Osteoblast (primary cell): ENCODE measurements around the gene PUM2. TPM values are rescaled to one million over a fixed set of nuclear protein-coding genes. Genes with fewer than 3 reads are reported as not detected.

ENCODE experiments used
- DNase-seq: peaks from one replicate; pipeline ENCODE4 v3.0.0; 2011; ENCODE audit warnings: low spot score, mixed read lengths; ENCODE audit not compliant: insufficient read length; ENCODE audit errors: missing footprints
- H2AFZ ChIP-seq: 2 replicates; pipeline ENCODE4 v1.6.0; 2011; ENCODE audit warnings: mild to moderate bottlenecking, low read length
- H3K27ac ChIP-seq: 2 replicates; pipeline ENCODE4 v1.5.1; 2011; ENCODE audit warnings: mild to moderate bottlenecking, low read depth, low read length, moderate library complexity
- H3K27me3 ChIP-seq: 2 replicates; pipeline ENCODE4 v1.6.0; 2012; ENCODE audit warnings: mild to moderate bottlenecking, control low read depth, inconsistent platforms, low read length, moderate library complexity; ENCODE audit not compliant: insufficient read depth
- H3K36me3 ChIP-seq: 2 replicates; pipeline ENCODE4 v1.5.1; 2011; ENCODE audit warnings: mild to moderate bottlenecking, low read length, control low read depth, moderate library complexity; ENCODE audit not compliant: insufficient read depth
- H3K4me1 ChIP-seq: 2 replicates; pipeline ENCODE4 v1.5.1; 2011; ENCODE audit warnings: mild to moderate bottlenecking, low read length, control low read depth, moderate library complexity; ENCODE audit not compliant: insufficient read depth
- H3K4me2 ChIP-seq: 2 replicates; pipeline ENCODE4 v1.6.0; 2011; ENCODE audit warnings: mild to moderate bottlenecking, low read length; ENCODE audit not compliant: insufficient read depth
- H3K4me3 ChIP-seq: fragments of 200-600 bp; sonication (generic); 3 replicates; pipeline ENCODE4 v1.5.1; 2012; ENCODE audit warnings: mild to moderate bottlenecking, low read length, inconsistent platforms; ENCODE audit not compliant: insufficient read depth
- H3K79me2 ChIP-seq: 2 replicates; pipeline ENCODE4 v1.6.0; 2012; ENCODE audit warnings: mild to moderate bottlenecking, low read length, control low read depth, inconsistent platforms; ENCODE audit not compliant: insufficient read depth
- H3K9me3 ChIP-seq: 2 replicates; pipeline ENCODE4 v1.5.1; 2011; ENCODE audit warnings: low read depth, low read length, control low read depth
- H4K20me1 ChIP-seq: 2 replicates; pipeline ENCODE4 v1.6.0; 2012; ENCODE audit warnings: mild to moderate bottlenecking, low read length, control low read depth; ENCODE audit not compliant: insufficient read depth
- CTCF ChIP-seq: IDR thresholded peaks from 2 replicates; pipeline ENCODE4 v1.5.1; 2011; ENCODE audit warnings: mild to moderate bottlenecking, low read depth, low read length, moderate library complexity; ENCODE audit errors: extremely low read depth
- total RNA-seq: library from RNA; depleted of rRNA; stranded (reverse); fragments of >200 nt; gene quantifications from 2 replicates; pipeline ENCODE4 v1.2.3, GENCODE V29; 2012

Gene PUM2
- total RNA-seq, 1 donor = 45.2 TPM

- H3K4me1 ChIP-seq = peaks cover 22% of the 10 kb centered on the region
- H3K27ac ChIP-seq = no peak overlapping the region
- TF ChIP-seq CTCF = peak; percentile 27
- no peaks in the 10 kb centered on the region for H4K20me1 ChIP-seq
- H2AFZ ChIP-seq = no peak overlapping the region
- peak overlapping the region; percentile 75 for H3K4me3 ChIP-seq
- H3K36me3 ChIP-seq = no peaks in the 10 kb centered on the region
- H3K4me2 ChIP-seq = peak overlapping the region; percentile 55
- H3K9me3 ChIP-seq = no peaks in the 10 kb centered on the region
- DNase-seq = peak; percentile 95
- no peaks in the 10 kb centered on the region for H3K79me2 ChIP-seq
- no peaks in the 10 kb centered on the region for H3K27me3 ChIP-seq
Observed at GRCh38 chr2:20225294-20226151, 125.1 kb downstream of the PUM2 start.

DNA sequence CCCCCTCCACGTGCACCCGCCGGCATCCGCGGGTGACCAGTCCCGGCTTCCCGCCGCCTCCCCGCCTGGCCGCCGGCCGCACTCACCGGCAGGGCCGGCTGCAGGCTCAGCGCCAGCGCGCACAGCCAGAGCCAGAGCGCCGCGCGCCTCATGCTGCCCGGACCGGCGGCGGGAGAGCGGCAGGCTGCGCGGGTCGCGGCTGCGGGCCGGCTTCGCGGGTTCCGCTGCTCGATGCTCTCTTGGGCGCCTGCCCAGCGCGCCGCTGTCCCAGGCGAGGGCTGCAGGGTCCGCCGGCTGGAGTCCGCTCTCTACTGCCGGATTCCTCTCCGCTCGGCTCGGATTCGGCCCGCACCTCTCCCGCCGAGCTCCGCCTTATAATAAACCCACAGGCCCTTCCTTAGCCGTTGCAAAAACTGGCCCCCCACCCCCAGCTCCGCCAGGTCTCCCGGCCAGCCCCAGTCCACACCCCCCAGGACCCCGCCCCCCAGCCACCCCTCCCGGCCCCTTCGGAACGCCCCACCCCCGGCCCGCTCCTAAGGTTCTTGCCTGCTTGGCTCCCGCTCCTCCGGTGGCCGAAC, 125.8 kb downstream of the PUM2 start, which contains the start of gene SDC1:
Gene SDC1, minus strand, starts transcription at position 415 of the 578 bp plus-strand sequence. Its CDS starts 263 bp downstream, at position 152.
- Histone ChIP-seq H3K4me2 (peak within 1 kb of the TSS; percentile 88), H3K9me3 (no peaks in the 10 kb centered on the region), H4K20me1 (no peaks in the 10 kb centered on the region), H3K4me3 (peak within 1 kb of the TSS; percentile 75), H3K36me3 (no peaks in the 10 kb centered on the region), H2AFZ (peak within 1 kb of the TSS; percentile 85), H3K27me3 (no peaks in the 10 kb centered on the region), H3K27ac (no peak within 1 kb of the TSS), H3K4me1 (peaks cover 22% of the 10 kb centered on the region), H3K79me2 (no peaks in the 10 kb centered on the region)
- TF ChIP-seq CTCF = no peak
- peak; percentile 94 for DNase-seq

DNA sequence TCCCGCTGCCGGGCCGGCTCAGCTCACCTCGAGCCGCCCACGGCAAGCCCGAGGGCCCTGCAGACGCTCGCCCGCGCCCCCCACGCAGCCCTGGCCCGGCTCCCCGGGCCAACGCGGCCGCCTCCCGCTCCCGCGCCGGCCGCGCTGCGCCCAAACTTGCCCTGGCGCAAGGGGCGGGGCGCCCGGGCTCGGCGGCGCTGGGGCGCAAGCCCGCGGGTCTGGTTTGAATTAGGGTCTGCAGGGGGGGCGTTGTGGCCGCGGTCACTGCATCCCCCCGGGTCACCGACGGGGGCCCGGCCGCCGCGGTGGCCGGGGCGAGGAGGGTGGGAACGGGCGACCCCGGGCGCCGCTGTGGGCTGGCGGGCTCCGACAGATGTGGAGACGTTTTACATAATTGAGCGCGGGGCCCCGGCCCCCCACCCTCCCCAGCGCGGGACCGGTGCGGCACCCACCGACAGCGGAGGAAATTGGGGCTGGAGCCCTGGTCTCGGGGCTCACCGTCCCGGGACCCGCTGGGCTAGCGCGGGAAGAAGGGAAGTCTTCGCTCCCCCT, 126.4 kb downstream of the PUM2 start:
- Histone ChIP-seq H2AFZ (peak overlapping the region; percentile 85), H3K27me3 (no peaks in the 10 kb centered on the region), H3K4me3 (peak overlapping the region; percentile 75), H3K9me3 (no peaks in the 10 kb centered on the region), H3K79me2 (no peaks in the 10 kb centered on the region), H3K4me1 (peaks cover 22% of the 10 kb centered on the region), H4K20me1 (no peaks in the 10 kb centered on the region), H3K4me2 (peak overlapping the region; percentile 88), H3K36me3 (no peaks in the 10 kb centered on the region), H3K27ac (no peak overlapping the region)
- TF ChIP-seq CTCF = no peak
- DNase-seq = no peak
